Caki2 (cell line): ENCODE data around the gene RNF125. TPM values are rescaled to one million over a fixed set of nuclear protein-coding genes. Genes with fewer than 3 reads are reported as not detected.

Experiments
- DNase-seq: peaks from one replicate; pipeline ENCODE4 v3.0.0-alpha.2; 2015; ENCODE audit warnings: low read depth
- in situ Hi-C: cut with HindIII; loops from 2 replicates; pipeline ENCODE4 v1.10.0; 2016; ENCODE audit warnings: low sequenced_read_pairs, low pct_unique_long_range_greater_than_20kb, mixed read lengths
- total RNA-seq: library from RNA; depleted of rRNA; stranded (reverse); fragments of >200 nt; shearing (Covaris generic); gene quantifications from 2 replicates; pipeline ENCODE4 v1.2.3, GENCODE V29; 2014; ENCODE audit warnings: low replicate concordance; rRNA removed

RNF125 gene
- total RNA-seq, 1 experiment from 2014 or later, result 0.03 TPM

DNA sequence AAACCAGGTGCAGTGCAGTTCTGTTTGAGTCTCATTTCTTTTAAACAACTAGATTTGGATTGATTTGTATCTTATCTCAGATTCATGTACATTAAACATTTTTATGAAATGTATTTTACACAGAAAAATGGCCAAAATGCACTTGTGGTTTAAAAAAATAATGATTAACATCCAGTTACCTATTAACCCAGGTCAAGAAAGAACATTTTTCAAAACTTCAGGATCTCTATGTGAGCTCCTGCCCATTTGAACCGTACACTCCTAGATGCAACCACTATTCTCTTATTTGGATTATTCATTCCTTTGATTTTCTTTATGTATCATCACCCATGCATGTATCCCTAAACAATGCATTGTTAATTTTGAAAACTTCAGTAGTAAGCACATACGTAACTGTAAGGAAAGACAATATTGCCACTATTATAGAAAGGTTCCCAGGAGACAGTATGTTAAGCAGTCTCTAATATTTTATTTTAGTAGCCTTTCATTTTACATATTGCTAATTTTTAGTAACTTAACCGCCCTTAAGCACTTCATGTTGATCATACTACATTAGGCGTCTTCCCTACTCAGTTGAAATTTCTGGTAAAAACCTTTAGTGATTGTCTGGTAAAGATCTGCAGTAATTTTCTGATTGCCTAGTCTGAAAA, 95.8 kb downstream of the RNF125 start:
- DNase-seq, result no peak
- in situ Hi-C loops, result no loop called here

DNA sequence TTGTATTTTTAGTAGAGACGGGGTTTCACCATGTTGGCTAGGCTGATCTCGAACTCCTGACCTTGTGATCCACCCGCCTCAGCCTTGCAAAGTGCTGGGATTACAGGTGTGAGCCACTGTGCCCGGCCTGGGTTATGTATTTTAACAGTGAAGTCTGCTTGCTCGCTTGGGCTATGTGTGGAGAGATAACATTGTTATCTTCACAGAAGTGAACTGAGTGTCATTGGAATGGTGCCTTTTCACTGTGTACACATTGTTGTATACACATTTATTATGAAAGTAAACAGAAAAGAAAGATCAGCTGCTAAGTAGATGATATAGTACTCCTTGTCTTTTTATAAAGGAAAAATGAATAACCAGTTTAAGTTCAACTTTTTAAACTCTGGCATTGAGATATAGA, 103.4 kb downstream of the RNF125 start:
- DNase-seq, result no peak
- in situ Hi-C loops, result no loop called here

Other genes starting within 250 kb of the RNF125 start
- 18.0 and 38.8 TPM in 2 replicates for gene TRAPPC8, start 75.7 kb upstream of the RNF125 start, total RNA-seq
- 20.2 and 68.3 TPM in 2 replicates for gene RNF138, start 73.0 kb downstream of the RNF125 start, total RNA-seq
- gene MEP1B, start 171.2 kb downstream of the RNF125 start, total RNA-seq, result 0.17 TPM in 1 of 2 replicates, not detected in the other